ENCODE data around the gene CD81.
A peak's percentile ranks its signal among the peaks of the same experiment; 100 is the strongest.

Gene CD81

GRCh38 chr11:2391181-2391975, 14.3 kb downstream of the CD81 start:
- DNase-seq = no peak

GRCh38 chr11:2392241-2392959, 15.3 kb downstream of the CD81 start:
- no peak for DNase-seq

GRCh38 chr11:2393111-2393868, 16.2 kb downstream of the CD81 start:
- no peak for DNase-seq

GRCh38 chr11:2393941-2394817, 17.1 kb downstream of the CD81 start:
- no peak for DNase-seq

GRCh38 chr11:2394818-2395105, 17.7 kb downstream of the CD81 start:
- no peak for DNase-seq

- DNase-seq = no peak
These were observed 18.2 kb downstream of the CD81 start for GRCh38 chr11:2395211-2395730.

- DNase-seq = no peak
These were observed 18.7 kb downstream of the CD81 start for GRCh38 chr11:2395856-2396255.

- no peak for DNase-seq
These were observed 19.4 kb downstream of the CD81 start for GRCh38 chr11:2396471-2396870.

- DNase-seq = no peak
These were observed 19.9 kb downstream of the CD81 start for GRCh38 chr11:2397005-2397404.

- DNase-seq = no peak
These were observed 21.7 kb downstream of the CD81 start for GRCh38 chr11:2398664-2399355.

GRCh38 chr11:2399488-2400068, 22.5 kb downstream of the CD81 start:
- DNase-seq = no peak

GRCh38 chr11:2400069-2400761, 23.1 kb downstream of the CD81 start, which contains the start of gene TSSC4:
Gene TSSC4 (plus strand): TSS chr11:2400750. CDS start chr11:2402634, 1,884 bp downstream.
- DNase-seq = peak; percentile 98 to 99

GRCh38 chr11:2400762-2401435, 23.8 kb downstream of the CD81 start:
- no peak for DNase-seq

GRCh38 chr11:2401436-2401984, 24.4 kb downstream of the CD81 start:
- DNase-seq = no peak

- DNase-seq = no peak
These were observed 25.0 kb downstream of the CD81 start for GRCh38 chr11:2402106-2402505.

GRCh38 chr11:2402890-2403645, 26.0 kb downstream of the CD81 start:
- DNase-seq = no peak

- no peak for DNase-seq
These were observed 27.7 kb downstream of the CD81 start for GRCh38 chr11:2404735-2405196.

- no peak for DNase-seq
These were observed 29.3 kb downstream of the CD81 start for GRCh38 chr11:2406451-2406850.

- no peak for DNase-seq
These were observed 29.8 kb downstream of the CD81 start for GRCh38 chr11:2406878-2407410.

Data from activated CD4-positive, alpha-beta T cell treated with anti-CD3 and anti-CD28 coated beads, Interleukin-2, amount 50 U/mL, for 48 hours (primary cell).